SK-N-DZ (cell line): ENCODE measurements around the gene WNT8A.

ENCODE experiments used
- DNase-seq: peaks from one replicate; pipeline ENCODE4 v3.0.0-alpha.2; 2015; ENCODE audit warnings: low spot score
- small RNA-seq, 2 experiments: library from RNA; depleted of rRNA; stranded (forward); fragments of <200 nt; gene quantifications; one replicate each; pipeline ENCODE3, GENCODE V24; 2014

WNT8A gene

GRCh38 chr5:138140268-138140667, 56.4 kb downstream of the WNT8A start:
- no peak for DNase-seq

Small RNA genes lying within 50 kb of the gene (small RNA-seq; reads per million reads assigned to genes)
- gene RNU6-1148P = 0 reads per million in 2 experiments
- 0.18 to 0.22 reads per million in 2 experiments for gene RNU6-460P
- gene RNU6-888P = 0 to 0.04 reads per million in 2 experiments
